PC-3 (cell line): ENCODE measurements around the gene MICU1. TPM values are rescaled to one million over a fixed set of nuclear protein-coding genes. Genes with fewer than 3 reads are reported as not detected.

ENCODE experiments used
- ATAC-seq: fragments of 200-7000 bp; cut with Tn5 transposase; 2 replicates; pipeline ENCODE4 v1.9.1; 2020; ENCODE audit warnings: mild to moderate bottlenecking, moderate library complexity
- BruUV-seq: library from RNA; stranded (reverse); fragments of 400-500 nt; replicated peaks from 2 replicates; lab custom pipeline; 2021; lab: Mats Ljungman, UMichigan
- CTCF ChIA-PET: fragments of 300-600 bp; sonication (Branson Sonifier 250); formaldehyde crosslinking; loops from one replicate; lab custom pipeline; 2022; ENCODE audit warnings: antibody characterized with exemption; lab: Charles Lee
- POLR2A ChIA-PET: fragments of 300-600 bp; sonication (Branson Sonifier 250); formaldehyde crosslinking; loops from one replicate; lab custom pipeline; 2022; ENCODE audit warnings: antibody characterized with exemption; ENCODE audit not compliant: unreplicated experiment; lab: Charles Lee
- DNase-seq: peaks from one replicate; pipeline ENCODE4 v3.0.0-alpha.2; 2015
- H2AFZ ChIP-seq: fragments of 300-600 bp; sonication (generic); 2 replicates; pipeline ENCODE4 v1.6.0; 2016; ENCODE audit warnings: antibody characterized with exemption, low read length
- H3F3A ChIP-seq: fragments of 300-600 bp; sonication (generic); one replicate; pipeline ENCODE4 v1.6.0; 2017; ENCODE audit warnings: antibody characterized with exemption, low read length, control low read depth, mild to moderate bottlenecking; ENCODE audit not compliant: unreplicated experiment
- H3K27ac ChIP-seq: fragments of 300-600 bp; sonication (generic); 2 replicates; pipeline ENCODE4 v1.5.1; 2016; ENCODE audit warnings: mild to moderate bottlenecking, low read length
- H3K27me3 ChIP-seq: fragments of 300-600 bp; sonication (generic); 2 replicates; pipeline ENCODE4 v1.6.1; 2016; ENCODE audit warnings: low read length, mixed read lengths
- H3K36me3 ChIP-seq: fragments of 300-600 bp; sonication (generic); 2 replicates; pipeline ENCODE4 v1.6.1; 2016; ENCODE audit warnings: low read depth, mixed run types, low read length, mixed read lengths
- H3K4me1 ChIP-seq: fragments of 300-600 bp; sonication (generic); 2 replicates; pipeline ENCODE4 v1.5.1; 2016; ENCODE audit warnings: low read length; ENCODE audit not compliant: insufficient read depth
- H3K4me2 ChIP-seq: fragments of 300-600 bp; sonication (generic); 2 replicates; pipeline ENCODE4 v1.6.0; 2016; ENCODE audit warnings: low read length
- H3K4me3 ChIP-seq: fragments of 300-600 bp; sonication (generic); 2 replicates; pipeline ENCODE4 v1.5.1; 2016; ENCODE audit warnings: mild to moderate bottlenecking, low read length, mixed read lengths
- H3K79me2 ChIP-seq: fragments of 300-600 bp; sonication (generic); 2 replicates; pipeline ENCODE4 v1.6.1; 2017; ENCODE audit warnings: low read length, mixed read lengths
- H3K9ac ChIP-seq: fragments of 300-600 bp; sonication (generic); 2 replicates; pipeline ENCODE4 v1.6.0; 2016; ENCODE audit warnings: mild to moderate bottlenecking, low read length
- H3K9me2 ChIP-seq: fragments of 300-600 bp; sonication (generic); replicated peaks from 2 replicates; pipeline ENCODE4 v1.6.1; 2016; ENCODE audit warnings: mixed run types, low read length, mixed read lengths
- H3K9me3 ChIP-seq: fragments of 300-600 bp; sonication (generic); 2 replicates; pipeline ENCODE4 v1.6.1; 2016; ENCODE audit warnings: low read length, mixed read lengths
- H4K20me1 ChIP-seq: fragments of 300-600 bp; sonication (generic); 2 replicates; pipeline ENCODE4 v1.6.1; 2016; ENCODE audit warnings: low read length, mixed read lengths
- EZH2 ChIP-seq: fragments of 300-600 bp; sonication (generic); IDR thresholded peaks from one replicate; pipeline ENCODE4 v1.6.1; 2017; ENCODE audit warnings: antibody characterized with exemption, mild to moderate bottlenecking, low read length; ENCODE audit not compliant: unreplicated experiment
- EZH2phosphoT487 ChIP-seq: fragments of 300-600 bp; sonication (generic); IDR thresholded peaks from 2 replicates; pipeline ENCODE4 v1.6.1; 2018; ENCODE audit warnings: mild to moderate bottlenecking, antibody characterized with exemption, low read length, borderline replicate concordance
- intact Hi-C: fragments of 100-400 bp; cut with micrococcal nuclease; formaldehyde crosslinking; loops from 2 replicates; pipeline ENCODE4 v1.9.0; 2023
- total RNA-seq: library from RNA; depleted of rRNA; stranded (reverse); fragments of >200 nt; gene quantifications from 2 replicates; pipeline ENCODE4 v1.2.3, GENCODE V29; 2014
- TF ChIP-seq, protein P1 (sequence below): fragments of 300-600 bp; sonication (generic); conservative IDR thresholded peaks from 2 replicates; pipeline ENCODE4 v1.5.1; 2017; ENCODE audit warnings: antibody characterized with exemption, low read depth, mild to moderate bottlenecking, low read length

The MICU1 gene
- total RNA-seq, 1 experiment from 2014 or later: 19.8 TPM

DNA sequence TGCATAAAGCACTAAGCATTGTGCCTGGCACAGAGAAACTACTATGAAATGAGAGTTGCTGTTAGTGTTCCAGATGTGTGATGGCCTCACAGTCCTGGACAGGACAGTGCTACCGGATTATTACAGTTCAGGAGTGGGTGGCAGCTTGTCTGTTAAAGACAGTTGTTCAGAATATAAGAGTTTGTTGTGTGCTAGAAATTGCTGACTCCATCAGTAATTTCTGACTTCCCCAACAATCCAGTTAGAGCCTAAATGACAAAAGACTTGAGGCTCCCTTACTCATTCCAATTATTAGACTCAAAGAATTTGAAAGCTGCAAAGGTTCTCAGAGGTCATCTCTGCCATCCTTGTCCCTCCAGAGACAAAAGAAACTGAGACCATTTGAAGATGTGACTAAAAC lies 236.9 kb downstream of the MICU1 start:
- Histone ChIP-seq H3K4me1 (no peaks in the 10 kb centered on the region), H3K9me3 (no peaks in the 10 kb centered on the region), H3F3A (no peaks in the 10 kb centered on the region), H2AFZ (no peak overlapping the region), H4K20me1 (no peaks in the 10 kb centered on the region), H3K79me2 (no peaks in the 10 kb centered on the region), H3K27me3 (no peaks in the 10 kb centered on the region), H3K4me2 (no peak overlapping the region), H3K36me3 (no peaks in the 10 kb centered on the region), H3K9ac (no peak overlapping the region), H3K9me2 (no peaks in the 10 kb centered on the region), H3K4me3 (no peak overlapping the region), H3K27ac (no peak overlapping the region)
- no peak for ATAC-seq
- POLR2A ChIA-PET: no interaction called here
- no TSS peak for BruUV-seq
- TF ChIP-seq EZH2phosphoT487 (no peak), EZH2 (no peak)
- TF ChIP-seq, protein P1, sequence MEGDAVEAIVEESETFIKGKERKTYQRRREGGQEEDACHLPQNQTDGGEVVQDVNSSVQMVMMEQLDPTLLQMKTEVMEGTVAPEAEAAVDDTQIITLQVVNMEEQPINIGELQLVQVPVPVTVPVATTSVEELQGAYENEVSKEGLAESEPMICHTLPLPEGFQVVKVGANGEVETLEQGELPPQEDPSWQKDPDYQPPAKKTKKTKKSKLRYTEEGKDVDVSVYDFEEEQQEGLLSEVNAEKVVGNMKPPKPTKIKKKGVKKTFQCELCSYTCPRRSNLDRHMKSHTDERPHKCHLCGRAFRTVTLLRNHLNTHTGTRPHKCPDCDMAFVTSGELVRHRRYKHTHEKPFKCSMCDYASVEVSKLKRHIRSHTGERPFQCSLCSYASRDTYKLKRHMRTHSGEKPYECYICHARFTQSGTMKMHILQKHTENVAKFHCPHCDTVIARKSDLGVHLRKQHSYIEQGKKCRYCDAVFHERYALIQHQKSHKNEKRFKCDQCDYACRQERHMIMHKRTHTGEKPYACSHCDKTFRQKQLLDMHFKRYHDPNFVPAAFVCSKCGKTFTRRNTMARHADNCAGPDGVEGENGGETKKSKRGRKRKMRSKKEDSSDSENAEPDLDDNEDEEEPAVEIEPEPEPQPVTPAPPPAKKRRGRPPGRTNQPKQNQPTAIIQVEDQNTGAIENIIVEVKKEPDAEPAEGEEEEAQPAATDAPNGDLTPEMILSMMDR: no peak
- no peak for DNase-seq
- intact Hi-C loops: no loop called here
- CTCF ChIA-PET: no interaction called here

DNA sequence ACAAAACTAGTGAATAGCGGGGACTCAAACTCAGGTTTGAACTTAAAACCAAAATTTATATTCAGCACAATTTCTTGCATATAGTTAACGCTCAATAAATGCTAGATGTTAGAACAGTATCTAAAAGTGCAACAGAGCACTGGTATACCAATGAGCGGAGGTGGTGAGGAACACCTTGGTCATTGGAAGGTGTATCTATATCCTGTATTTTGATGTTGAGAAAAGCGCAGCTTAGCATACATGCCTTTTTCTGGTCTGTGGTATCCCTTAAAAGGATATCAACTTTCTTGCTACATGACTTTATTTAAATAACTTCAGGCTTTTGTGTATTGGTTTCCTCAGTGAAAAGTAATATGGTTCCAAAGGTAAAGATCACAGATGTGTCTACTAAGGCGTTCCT lies 237.8 kb downstream of the MICU1 start:
- ChIA-PET CTCF (no interaction called here), POLR2A (no interaction called here)
- H3K9me2 ChIP-seq: no peaks in the 10 kb centered on the region
- no peak overlapping the region for H3K4me3 ChIP-seq
- H3K9me3 ChIP-seq: no peaks in the 10 kb centered on the region
- H3K36me3 ChIP-seq: no peaks in the 10 kb centered on the region
- H2AFZ ChIP-seq: no peak overlapping the region
- H3K27ac ChIP-seq: no peak overlapping the region
- ATAC-seq: no peak
- H3K9ac ChIP-seq: no peak overlapping the region
- no peaks in the 10 kb centered on the region for H3K4me1 ChIP-seq
- no peaks in the 10 kb centered on the region for H4K20me1 ChIP-seq
- no peaks in the 10 kb centered on the region for H3F3A ChIP-seq
- H3K79me2 ChIP-seq: no peaks in the 10 kb centered on the region
- DNase-seq: no peak
- no peak overlapping the region for H3K4me2 ChIP-seq
- TF ChIP-seq EZH2: no peak
- TF ChIP-seq, protein P1: no peak
- TF ChIP-seq EZH2phosphoT487: no peak
- intact Hi-C loops: no loop called here
- no peaks in the 10 kb centered on the region for H3K27me3 ChIP-seq
- BruUV-seq: no TSS peak

DNA sequence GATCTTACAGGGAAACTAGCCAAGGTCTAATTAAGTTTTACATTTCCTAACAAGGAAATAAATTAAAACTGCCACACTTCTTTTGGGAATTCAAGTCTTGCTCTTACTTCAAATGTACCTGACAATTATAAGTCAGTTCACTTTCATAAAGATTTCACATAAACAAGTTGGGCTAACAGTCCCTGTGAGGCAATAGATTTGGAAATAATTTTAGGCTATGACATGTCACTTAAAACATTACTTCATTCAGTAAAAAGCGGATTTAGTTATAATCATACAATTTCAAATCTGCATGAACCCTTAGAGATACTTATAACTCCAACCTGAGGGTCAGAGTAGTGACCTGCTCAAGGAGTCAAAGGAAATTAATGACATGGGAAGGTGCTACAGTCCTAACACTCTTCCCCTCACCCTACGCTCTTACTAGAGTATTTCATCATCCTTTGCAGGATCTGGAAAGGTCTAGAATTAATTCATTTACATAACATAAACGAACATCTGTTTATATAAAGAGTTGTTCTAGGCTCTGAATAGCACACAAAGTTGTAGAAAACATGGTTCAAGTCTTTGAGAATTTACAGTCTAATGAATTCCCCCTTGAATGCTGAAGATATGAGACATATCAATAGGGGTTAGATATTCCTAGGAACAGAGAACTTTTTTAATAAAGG lies 238.8 kb downstream of the MICU1 start:
- ChIA-PET POLR2A (no interaction called here), CTCF (no interaction called here)
- ATAC-seq: no peak
- no peaks in the 10 kb centered on the region for H3K9me3 ChIP-seq
- intact Hi-C loops: no loop called here
- H3K27ac ChIP-seq: no peak overlapping the region
- no peak for TF ChIP-seq EZH2phosphoT487
- TF ChIP-seq, protein P1: no peak
- no peak for TF ChIP-seq EZH2
- no peak overlapping the region for H3K4me2 ChIP-seq
- H3K4me3 ChIP-seq: no peak overlapping the region
- no peaks in the 10 kb centered on the region for H3K27me3 ChIP-seq
- DNase-seq: no peak
- H3F3A ChIP-seq: no peaks in the 10 kb centered on the region
- H3K79me2 ChIP-seq: no peaks in the 10 kb centered on the region
- no peaks in the 10 kb centered on the region for H4K20me1 ChIP-seq
- no peak overlapping the region for H2AFZ ChIP-seq
- H3K36me3 ChIP-seq: no peaks in the 10 kb centered on the region
- no TSS peak for BruUV-seq
- H3K9ac ChIP-seq: no peak overlapping the region
- H3K4me1 ChIP-seq: no peaks in the 10 kb centered on the region
- no peaks in the 10 kb centered on the region for H3K9me2 ChIP-seq
